GM12872 (cell line): Measurements from ENCODE around the gene MORN5.

ENCODE experiments used
- CTCF ChIP-seq: IDR thresholded peaks from 3 replicates; pipeline ENCODE4 v1.5.1; 2011; ENCODE audit warnings: low read depth, mild to moderate bottlenecking, low read length, moderate library complexity; ENCODE audit not compliant: insufficient read depth

Gene MORN5

GRCh38 chr9:122225312-122226141 lies 65.8 kb downstream of the MORN5 start:
- no peak for TF ChIP-seq CTCF

DNA sequence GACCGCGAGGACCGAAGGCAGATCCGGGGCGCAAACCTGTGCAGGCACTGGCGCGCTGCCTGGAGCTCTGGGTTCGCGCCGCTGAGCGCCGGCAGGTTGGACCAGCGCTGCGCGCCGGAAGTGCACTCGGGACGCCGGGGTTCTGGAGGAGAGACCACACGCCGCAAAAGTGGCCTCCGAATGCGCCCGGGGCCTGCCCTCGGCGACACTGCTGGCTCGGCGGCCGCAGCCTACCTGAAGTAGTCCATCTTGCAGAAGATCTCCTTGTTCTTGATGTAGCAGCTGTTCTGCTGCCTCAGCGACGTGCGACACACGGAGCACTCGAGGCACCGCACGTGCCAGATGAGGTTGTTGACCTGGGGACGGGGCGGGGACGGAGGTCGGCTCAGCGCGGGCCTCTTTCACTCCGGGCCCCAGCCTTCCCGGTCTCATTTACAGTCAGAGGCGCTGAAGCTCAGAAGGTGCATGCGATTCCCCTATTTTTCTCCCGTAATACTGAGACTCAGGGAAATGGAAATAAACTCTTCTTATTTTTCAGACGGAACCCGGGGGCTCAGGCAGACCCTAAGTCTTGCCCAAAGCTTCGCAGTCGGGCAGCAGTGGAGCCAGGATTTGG lies 66.5 kb downstream of the MORN5 start:
- TF ChIP-seq CTCF = no peak

GRCh38 chr9:122226758-122227574 lies 67.3 kb downstream of the MORN5 start:
- no peak for TF ChIP-seq CTCF

- TF ChIP-seq CTCF = no peak
Observed at GRCh38 chr9:122227575-122227900, 67.8 kb downstream of the MORN5 start.

GRCh38 chr9:122228191-122228567 lies 68.5 kb downstream of the MORN5 start:
- TF ChIP-seq CTCF = no peak

DNA sequence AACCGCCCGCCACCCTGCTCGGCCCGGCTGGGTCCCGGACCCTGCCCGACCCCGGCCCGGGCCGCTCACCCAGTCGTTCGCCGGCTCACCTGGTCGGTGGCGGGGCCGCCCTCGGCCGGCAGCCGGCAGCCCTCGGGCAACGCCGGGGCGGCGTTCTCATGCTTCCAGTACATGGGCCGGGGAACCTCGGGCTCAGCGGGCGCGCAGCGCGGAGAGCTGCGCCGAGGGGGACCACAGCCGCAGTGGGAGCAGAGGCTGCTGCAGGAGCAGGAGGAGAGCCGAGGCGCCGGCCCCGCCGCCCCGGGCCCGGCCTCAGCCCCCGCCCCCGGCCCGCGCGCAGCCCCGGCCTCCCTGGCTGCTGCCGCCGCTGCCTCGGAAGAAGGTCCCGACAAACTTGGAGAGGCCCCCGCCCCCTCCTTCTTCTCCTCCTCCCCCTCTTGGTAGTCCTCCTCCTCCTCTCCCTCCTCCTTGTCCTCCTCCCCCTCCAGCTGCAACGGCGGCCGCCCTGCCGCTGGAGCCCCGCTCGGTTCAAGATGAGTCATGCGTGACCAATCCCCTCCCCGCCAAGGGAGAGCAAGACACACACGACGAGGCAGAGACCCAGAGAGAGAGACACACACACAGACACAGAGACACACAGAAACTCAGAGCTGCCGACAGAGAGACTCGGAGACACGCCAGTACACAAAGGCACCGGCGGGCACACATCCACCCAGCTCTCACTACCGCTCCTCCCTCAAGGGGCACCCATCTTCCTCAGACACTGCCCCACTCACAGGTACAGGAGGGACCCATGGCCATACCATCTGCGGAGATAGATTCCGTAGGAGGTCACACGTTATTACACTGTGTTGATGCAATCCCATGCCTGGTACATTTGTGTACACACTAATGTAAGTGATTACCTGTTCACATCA lies 69.1 kb downstream of the MORN5 start, which contains the start of gene LHX6:
Gene LHX6 (minus strand): TSS at position 390 of the 917 bp plus-strand sequence. CDS start 217 bp downstream, at position 173.
- no peak for TF ChIP-seq CTCF
